Gastroesophageal sphincter (tissue), 4 donors: Measurements from ENCODE around the gene H1-8. TPM values are rescaled to one million over a fixed set of nuclear protein-coding genes. Genes with fewer than 3 reads are reported as not detected.

Experiments
- ATAC-seq: fragments of 150-250 bp; one replicate; pipeline ENCODE4 v1.9.1; 2016; ENCODE audit warnings: mild to moderate bottlenecking, moderate library complexity
- H3K27ac ChIP-seq, 4 donors: fragments of 200-600 bp; sonication (generic) in 3 of 4; 1 replicate in 3 of 4; 2 replicates in 1 of 4; pipeline ENCODE4 v1.5.1; 2016 to 2019
- H3K27me3 ChIP-seq: fragments of 200-600 bp; sonication (generic); one replicate; pipeline ENCODE4 v1.5.1; 2019
- H3K36me3 ChIP-seq, 2 donors: fragments of 200-600 bp; sonication (generic); one replicate each; pipeline ENCODE4 v1.5.1; 2019; ENCODE audit warnings: control low read depth in 1 of 2
- H3K4me1 ChIP-seq, 3 donors: fragments of 200-600 bp; sonication (generic); 1 replicate in 2 of 3; 2 replicates in 1 of 3; pipeline ENCODE4 v1.5.1; 2016 to 2019; ENCODE audit warnings: control low read depth in 2 of 3
- H3K4me3 ChIP-seq, 2 donors: fragments of 200-600 bp; sonication (generic); one replicate each; pipeline ENCODE4 v1.5.1; 2019; ENCODE audit warnings: mild to moderate bottlenecking in 1 of 2, moderate library complexity in 1 of 2
- H3K9me3 ChIP-seq, 3 donors: fragments of 200-600 bp; sonication (generic); one replicate each; pipeline ENCODE4 v1.5.1; 2017 to 2019; ENCODE audit warnings: control low read depth in 2 of 3
- CTCF ChIP-seq, 4 experiments: fragments of 200-600 bp in 2 of 4; fragments of 450-650 bp in 2 of 4; sonication (generic) in 1 of 4; IDR thresholded peaks; one replicate each; pipeline ENCODE4 v1.5.1; 2017 to 2019; ENCODE audit warnings: antibody characterized with exemption in 4 of 4, mild to moderate bottlenecking in 2 of 4, moderate library complexity in 2 of 4
- EP300 ChIP-seq: sonication (generic); formaldehyde crosslinking; IDR thresholded peaks from one replicate; pipeline ENCODE4 v1.6.1; 2017; ENCODE audit warnings: antibody characterized with exemption, mild to moderate bottlenecking
- POLR2A ChIP-seq, 2 donors: fragments of 450-650 bp; IDR thresholded peaks; one replicate each; pipeline ENCODE4 v1.6.1; 2017; ENCODE audit warnings: antibody characterized with exemption in 2 of 2, mild to moderate bottlenecking in 2 of 2, moderate library complexity in 1 of 2
- POLR2AphosphoS5 ChIP-seq: sonication (generic); formaldehyde crosslinking; IDR thresholded peaks from one replicate; pipeline ENCODE4 v1.6.1; 2017; ENCODE audit warnings: antibody characterized with exemption
- WGBS, 2 donors: methylation state at CpG; one replicate each; pipeline ENCODE4 v1.1.5; 2018; ENCODE audit warnings: low coverage in 1 of 2; 5-methylcytosine and 5-hydroxymethylcytosine counted together
- total RNA-seq, 4 donors: library from RNA; depleted of rRNA; stranded (reverse); fragments of >200 nt; gene quantifications; one replicate each; pipeline ENCODE4 v1.1.0, GENCODE V29; 2016

Gene H1-8
- total RNA-seq, 4 donors from 2014 or later: not detected

- no peaks in the 10 kb centered on the region for H3K4me1 ChIP-seq
- H3K27me3 ChIP-seq: no peaks in the 10 kb centered on the region
- WGBS, 2 donors: no CpG with 5 or more reads among the region's 8 CpGs
- H3K9me3 ChIP-seq: no peaks in the 10 kb centered on the region
- H3K27ac ChIP-seq: no peak overlapping the region
- no peak for ATAC-seq
- no peak overlapping the region for H3K4me3 ChIP-seq
- H3K36me3 ChIP-seq: peaks cover 0 to 69% of the 10 kb centered on the region in 2 donors
- no peak for TF ChIP-seq POLR2AphosphoS5
- no peak for TF ChIP-seq CTCF (IDR thresholded peaks at IDR 0.05)
- no peak for TF ChIP-seq POLR2A (IDR thresholded peaks at IDR 0.05)
- no peak for TF ChIP-seq EP300
These were observed 24.4 kb upstream of the H1-8 start for GRCh38 chr3:129518581-129518980.

- peaks cover 0 to 61% of the 10 kb centered on the region in 2 donors for H3K36me3 ChIP-seq
- no peak for TF ChIP-seq POLR2A (IDR thresholded peaks at IDR 0.05)
- H3K27me3 ChIP-seq: no peaks in the 10 kb centered on the region
- H3K9me3 ChIP-seq: no peaks in the 10 kb centered on the region
- no peak overlapping the region for H3K4me3 ChIP-seq
- ATAC-seq: no peak
- H3K4me1 ChIP-seq: no peaks in the 10 kb centered on the region
- 100% methylated on average over 5 of the region's 10 CpGs; no CpG with 5 or more reads in 1 of the 2 donors for WGBS, 2 donors
- H3K27ac ChIP-seq: no peak overlapping the region
These were observed 23.5 kb upstream of the H1-8 start for GRCh38 chr3:129519449-129519848.

- TF ChIP-seq EP300 (no peak), POLR2A (IDR thresholded peaks at IDR 0.05) (no peak), CTCF (IDR thresholded peaks at IDR 0.05) (no peak), POLR2AphosphoS5 (no peak)
- no peaks in the 10 kb centered on the region for H3K27me3 ChIP-seq
- no peak for ATAC-seq
- no peaks in the 10 kb centered on the region for H3K4me1 ChIP-seq
- H3K4me3 ChIP-seq: no peak overlapping the region
- no peak overlapping the region for H3K27ac ChIP-seq
- H3K36me3 ChIP-seq: peaks cover 0 to 54% of the 10 kb centered on the region in 2 donors
- H3K9me3 ChIP-seq: no peaks in the 10 kb centered on the region
- 85 to 88% methylated on average over 5 to 11 of the region's 15 CpGs for WGBS, 2 donors
These were observed 22.9 kb upstream of the H1-8 start for GRCh38 chr3:129519896-129520715.

GRCh38 chr3:129520960-129521359 lies 22.0 kb upstream of the H1-8 start:
- TF ChIP-seq CTCF (IDR thresholded peaks at IDR 0.05) (no peak), POLR2AphosphoS5 (no peak), POLR2A (IDR thresholded peaks at IDR 0.05) (no peak), EP300 (no peak)
- no peak for ATAC-seq
- Histone ChIP-seq H3K36me3 (peaks cover 0 to 45% of the 10 kb centered on the region in 2 donors), H3K27me3 (no peaks in the 10 kb centered on the region), H3K9me3 (no peaks in the 10 kb centered on the region), H3K27ac (no peak overlapping the region), H3K4me3 (no peak overlapping the region), H3K4me1 (no peaks in the 10 kb centered on the region)
- WGBS, 2 donors: no CpG with 5 or more reads among the region's 4 CpGs

- Histone ChIP-seq H3K27me3 (no peaks in the 10 kb centered on the region), H3K36me3 (peaks cover 0 to 39% of the 10 kb centered on the region in 2 donors), H3K4me3 (no peak overlapping the region), H3K27ac (no peak overlapping the region), H3K4me1 (no peaks in the 10 kb centered on the region), H3K9me3 (no peaks in the 10 kb centered on the region)
- no peak for ATAC-seq
- 66 to 67% methylated on average over 3 to 7 of the region's 8 CpGs for WGBS, 2 donors
- TF ChIP-seq POLR2AphosphoS5: no peak
- TF ChIP-seq CTCF (IDR thresholded peaks at IDR 0.05): no peak
- no peak for TF ChIP-seq EP300
- no peak for TF ChIP-seq POLR2A (IDR thresholded peaks at IDR 0.05)
These were observed 21.4 kb upstream of the H1-8 start for GRCh38 chr3:129521611-129522010.
